Upper lobe of left lung (tissue), 6 donors: ENCODE measurements around the gene KRIT1. TPM values are rescaled to one million over a fixed set of nuclear protein-coding genes. Genes with fewer than 3 reads are reported as not detected.

Experiments used
- ATAC-seq, 2 donors: fragments of 200-7000 bp; cut with Tn5 transposase; one replicate each; pipeline ENCODE4 v1.9.1; 2022; ENCODE audit warnings: mild to moderate bottlenecking in 2 of 2, moderate library complexity in 2 of 2; ENCODE audit not compliant: low FRiP score in 2 of 2
- DNase-seq, 2 donors: peaks; one replicate each; pipeline ENCODE4 v3.0.0-alpha.2; 2019 to 2020
- H3K27ac ChIP-seq, 4 donors: fragments of 200-600 bp; sonication (generic); one replicate each; pipeline ENCODE4 v1.5.1; 2016 to 2019
- H3K27me3 ChIP-seq, 4 donors: fragments of 200-600 bp; sonication (generic); one replicate each; pipeline ENCODE4 v1.5.1; 2017 to 2019
- H3K36me3 ChIP-seq, 4 donors: fragments of 200-600 bp; sonication (generic); one replicate each; pipeline ENCODE4 v1.5.1; 2016 to 2019
- H3K4me1 ChIP-seq, 4 donors: fragments of 200-600 bp; sonication (generic); one replicate each; pipeline ENCODE4 v1.5.1; 2018 to 2019
- H3K4me3 ChIP-seq, 4 donors: fragments of 200-600 bp; sonication (generic); one replicate each; pipeline ENCODE4 v1.5.1; 2017 to 2019; ENCODE audit warnings: mild to moderate bottlenecking in 2 of 4, moderate library complexity in 1 of 4
- H3K9me3 ChIP-seq, 4 donors: fragments of 200-600 bp; sonication (generic); one replicate each; pipeline ENCODE4 v1.5.1; 2018 to 2019
- CTCF ChIP-seq, 6 experiments: fragments of 450-650 bp in 4 of 6; fragments of 200-600 bp in 2 of 6; sonication (generic) in 2 of 6; IDR thresholded peaks; one replicate each; pipeline ENCODE4 v1.5.1; 2016 to 2019; ENCODE audit warnings: antibody characterized with exemption in 6 of 6
- EP300 ChIP-seq, 4 donors: sonication (generic); formaldehyde crosslinking; IDR thresholded peaks; one replicate each; pipeline ENCODE4 v1.5.1; 2017; ENCODE audit warnings: antibody characterized with exemption in 4 of 4, control low read depth in 2 of 4
- POLR2A ChIP-seq, 4 donors: fragments of 450-650 bp; IDR thresholded peaks; one replicate each; pipeline ENCODE4 v1.5.1; 2016 to 2017; ENCODE audit warnings: antibody characterized with exemption in 4 of 4, mild to moderate bottlenecking in 2 of 4
- POLR2AphosphoS5 ChIP-seq, 2 donors: sonication (generic); formaldehyde crosslinking; IDR thresholded peaks; one replicate each; pipeline ENCODE4 v1.5.1; 2017; ENCODE audit warnings: antibody characterized with exemption in 2 of 2
- WGBS, 2 donors: methylation state at CpG; one replicate each; pipeline ENCODE4 v1.1.5; 2017 to 2018; 5-methylcytosine and 5-hydroxymethylcytosine counted together
- total RNA-seq, 6 donors: library from RNA; depleted of rRNA in 4 of 6; stranded (reverse); fragments of >200 nt in 4 of 6; gene quantifications; one replicate each; pipeline versions ENCODE4 v1.1.0 to v1.2.1, GENCODE V29; 2016 to 2021
- donor health status: DM: no; HTN: no; CAD: no; lungs with moderate emphysema.
- donor health status: DM: no; HTN: yes; CAD: no; lungs with severe emphysema.

Gene KRIT1
- total RNA-seq, 6 donors from 2014 or later = 36.8 to 173 (median 56.2) TPM

GRCh38 chr7:92246360-92247101 lies 817 bp upstream of the KRIT1 start:
- TF ChIP-seq POLR2AphosphoS5 (IDR thresholded peaks at IDR 0.05) = no peak
- TF ChIP-seq EP300 (IDR thresholded peaks at IDR 0.05) = no peak
- TF ChIP-seq POLR2A (IDR thresholded peaks at IDR 0.05) = no peak
- no peak for TF ChIP-seq CTCF (IDR thresholded peaks at IDR 0.05)
- Histone ChIP-seq H3K9me3 (no peaks in the 10 kb centered on the region), H3K27me3 (no peaks in the 10 kb centered on the region), H3K4me3 (peak overlapping the region; percentile 82 to 99 (median 90)), H3K36me3 (no peaks in the 10 kb centered on the region), H3K4me1 (peaks cover 28 to 44% (median 36%) of the 10 kb centered on the region in 4 donors), H3K27ac (peak overlapping the region; percentile 87 to 94 (median 92))
- ATAC-seq = peak; percentile 9 to 26
- no peak for DNase-seq
- WGBS, 2 donors = 1% methylated on average over 17 to 24 of the region's 35 CpGs

GRCh38 chr7:92244808-92245486 lies 767 bp downstream of the KRIT1 start:
- H3K4me3 ChIP-seq = peak overlapping the region; percentile 82 to 99 (median 90)
- H3K36me3 ChIP-seq = peaks cover 0 to 14% (median 5%) of the 10 kb centered on the region in 4 donors
- DNase-seq (no peak), ATAC-seq (peak in 1 of 2 donors; percentile 38)
- peak overlapping the region; percentile 87 to 94 (median 92) for H3K27ac ChIP-seq
- no peaks in the 10 kb centered on the region for H3K27me3 ChIP-seq
- WGBS, 2 donors = 2 to 3% methylated on average over 11 of the region's 11 CpGs
- peaks cover 28 to 44% (median 36%) of the 10 kb centered on the region in 4 donors for H3K4me1 ChIP-seq
- TF ChIP-seq POLR2AphosphoS5 (IDR thresholded peaks at IDR 0.05) = no peak
- TF ChIP-seq CTCF (IDR thresholded peaks at IDR 0.05) = no peak
- TF ChIP-seq EP300 (IDR thresholded peaks at IDR 0.05) = no peak
- no peak for TF ChIP-seq POLR2A (IDR thresholded peaks at IDR 0.05)
- H3K9me3 ChIP-seq = no peaks in the 10 kb centered on the region

- Histone ChIP-seq H3K4me1 (peaks cover 28 to 39% (median 32%) of the 10 kb centered on the region in 4 donors), H3K27ac (no peak overlapping the region), H3K4me3 (no peak overlapping the region), H3K27me3 (no peaks in the 10 kb centered on the region), H3K36me3 (peaks cover 5 to 33% (median 15%) of the 10 kb centered on the region in 4 donors), H3K9me3 (no peaks in the 10 kb centered on the region)
- ATAC-seq (no peak), DNase-seq (no peak)
- 92 to 93% methylated on average over 6 of the region's 6 CpGs for WGBS, 2 donors
- TF ChIP-seq POLR2A (IDR thresholded peaks at IDR 0.05) (no peak), EP300 (IDR thresholded peaks at IDR 0.05) (no peak), CTCF (IDR thresholded peaks at IDR 0.05) (no peak), POLR2AphosphoS5 (IDR thresholded peaks at IDR 0.05) (no peak)
These were observed 2.7 kb downstream of the KRIT1 start for GRCh38 chr7:92242972-92243371.

- Histone ChIP-seq H3K9me3 (no peaks in the 10 kb centered on the region), H3K36me3 (peaks cover 17 to 82% (median 53%) of the 10 kb centered on the region in 4 donors), H3K4me1 (no peaks in the 10 kb centered on the region), H3K27me3 (no peaks in the 10 kb centered on the region), H3K4me3 (no peak overlapping the region), H3K27ac (no peak overlapping the region)
- DNase-seq (no peak), ATAC-seq (no peak)
- 85 to 86% methylated on average over 2 of the region's 2 CpGs for WGBS, 2 donors
- no peak for TF ChIP-seq POLR2A (IDR thresholded peaks at IDR 0.05)
- no peak for TF ChIP-seq EP300 (IDR thresholded peaks at IDR 0.05)
- no peak for TF ChIP-seq CTCF (IDR thresholded peaks at IDR 0.05)
- no peak for TF ChIP-seq POLR2AphosphoS5 (IDR thresholded peaks at IDR 0.05)
These were observed 15.2 kb downstream of the KRIT1 start for GRCh38 chr7:92230547-92230946.
